K562 (cell line): ENCODE results near the gene AMDHD2. TPM values are rescaled to one million over a fixed set of nuclear protein-coding genes. Genes with fewer than 3 reads are reported as not detected.
A peak's percentile ranks its signal among the peaks of the same experiment; 100 is the strongest.

Experiments used
- ATAC-seq: fragments of 200-7000 bp; cut with Tn5 transposase; 3 replicates; pipeline ENCODE4 v1.9.1; 2020; ENCODE audit warnings: moderate library complexity
- BruUV-seq: library from RNA; stranded (reverse); fragments of 400-500 nt; replicated peaks from 2 replicates; lab custom pipeline; 2021; lab: Mats Ljungman, UMichigan
- CTCF ChIA-PET: fragments of 300-600 bp; formaldehyde crosslinking; extraction: SDS; loops from one replicate; lab custom pipeline; 2021; ENCODE audit warnings: low intra/inter-chr PET ratio; lab: Yijun Ruan, JAX
- POLR2A ChIA-PET: fragments of 300-600, 350-650 bp; sonication (Branson Sonifier 250); formaldehyde crosslinking; extraction: SDS; loops from one replicate; lab custom pipeline; 2021; ENCODE audit warnings: antibody characterized with exemption, inconsistent platforms; lab: Yijun Ruan, JAX
- DNase-seq, 4 experiments: peaks; one replicate each; pipeline versions ENCODE4 v3.0.0 to v3.0.0-alpha.2; 2011 to 2018; ENCODE audit warnings: low spot score in 3 of 4, mixed read lengths in 3 of 4; ENCODE audit errors: extremely low read depth in 1 of 4
- FAIRE-seq: peaks from 2 replicates; lab custom pipeline; 2011; peaks lifted over from hg19 to GRCh38; lab: Jason Lieb, UNC
- H2AFZ ChIP-seq: 2 replicates; pipeline ENCODE4 v1.6.0; 2011; ENCODE audit warnings: low read depth, low read length, control low read depth, inconsistent platforms
- H3K27ac ChIP-seq: fragments of 200-600 bp; 3 replicates; pipeline ENCODE4 v1.8.0; 2011; ENCODE audit warnings: low read depth, mild to moderate bottlenecking, control low read depth, inconsistent platforms, low read length, moderate library complexity, mixed read lengths; ENCODE audit errors: extremely low read depth
- H3K27me3 ChIP-seq, 2 experiments: fragments of 300-600 bp in 1 of 2; 2 replicates in 1 of 2; 3 replicates in 1 of 2; pipeline versions ENCODE4 v1.6.0 to v1.8.0; 2011; ENCODE audit warnings: inconsistent platforms in 2 of 2, low read length in 2 of 2, mild to moderate bottlenecking in 1 of 2, mixed read lengths in 1 of 2, moderate library complexity in 1 of 2; ENCODE audit not compliant: control insufficient read depth in 2 of 2, insufficient read depth in 2 of 2
- H3K36me3 ChIP-seq: fragments of 300-600 bp; 3 replicates; pipeline ENCODE4 v1.8.0; 2011; ENCODE audit warnings: mild to moderate bottlenecking, low read length, inconsistent platforms; ENCODE audit not compliant: control insufficient read depth, insufficient read depth
- H3K4me1 ChIP-seq, 2 experiments: fragments of 200-600 bp in 1 of 2; replicated peaks in 1 of 2; 2 replicates in 1 of 2; 3 replicates in 1 of 2; pipeline versions ENCODE4 v1.5.1 to v1.8.0; 2011; ENCODE audit warnings: inconsistent platforms in 2 of 2, low read length in 2 of 2, mild to moderate bottlenecking in 1 of 2, mixed read lengths in 1 of 2, moderate library complexity in 1 of 2; ENCODE audit not compliant: control insufficient read depth in 2 of 2, insufficient read depth in 2 of 2
- H3K4me2 ChIP-seq: 2 replicates; pipeline ENCODE4 v1.6.1; 2011; ENCODE audit warnings: low read length, control low read depth, inconsistent platforms, mixed read lengths; ENCODE audit not compliant: insufficient read depth
- H3K4me3 ChIP-seq: fragments of 200-600 bp; sonication (generic), shearing (Covaris generic); 2 replicates; pipeline ENCODE4 v1.5.1; 2016; ENCODE audit warnings: control low read depth, inconsistent platforms
- H3K79me2 ChIP-seq: fragments of 200-600 bp; 3 replicates; pipeline ENCODE4 v1.8.0; 2011; ENCODE audit warnings: low read length, inconsistent platforms; ENCODE audit not compliant: control insufficient read depth, insufficient read depth
- H3K9ac ChIP-seq, 2 experiments: 2 replicates each; pipeline versions ENCODE4 v1.6.0 to v1.6.1; 2011; ENCODE audit warnings: low read depth in 2 of 2, low read length in 2 of 2, control low read depth in 1 of 2, inconsistent platforms in 1 of 2, mild to moderate bottlenecking in 1 of 2, mixed read lengths in 1 of 2; ENCODE audit not compliant: insufficient read depth in 1 of 2
- H3K9me1 ChIP-seq: one replicate; pipeline ENCODE4 v1.6.0; 2011; ENCODE audit warnings: inconsistent platforms, mild to moderate bottlenecking, low read length, moderate library complexity; ENCODE audit not compliant: control insufficient read depth, insufficient read depth
- H3K9me3 ChIP-seq: replicated peaks from 2 replicates; pipeline ENCODE4 v1.5.1; 2011; ENCODE audit warnings: low read depth, low read length, inconsistent platforms; ENCODE audit not compliant: control insufficient read depth, insufficient read depth
- H4K20me1 ChIP-seq: replicated peaks from 2 replicates; pipeline ENCODE4 v1.6.1; 2011; ENCODE audit warnings: low read length, inconsistent platforms, mixed read lengths; ENCODE audit not compliant: control insufficient read depth, insufficient read depth
- ELF4 ChIP-seq: fragments of 450-650 bp; formaldehyde crosslinking; IDR thresholded peaks from 2 replicates; pipeline ENCODE4 v1.4.0; 2022; ENCODE audit warnings: missing genetic modification characterization
- ETV1 ChIP-seq: fragments of 450-650 bp; conservative IDR thresholded peaks from 2 replicates; pipeline ENCODE4 v1.6.1; 2016; ENCODE audit warnings: missing genetic modification characterization, control low read depth, low read depth, missing compliant biosample characterization
- EWSR1 ChIP-seq: fragments of 450-650 bp; IDR thresholded peaks from 2 replicates; pipeline ENCODE4 v1.6.1; 2018; ENCODE audit warnings: borderline replicate concordance, mild to moderate bottlenecking, low read depth, moderate library complexity; ENCODE audit not compliant: partially characterized antibody
- FOXK1 ChIP-seq: sonication (generic); formaldehyde crosslinking; IDR thresholded peaks from 2 replicates; pipeline ENCODE4 v1.8.0; 2022; ENCODE audit warnings: missing genetic modification reagents, mild to moderate bottlenecking, borderline replicate concordance
- KAT2B ChIP-seq: IDR thresholded peaks from one replicate; pipeline ENCODE4 v1.6.1; 2012; ENCODE audit warnings: low read depth, mild to moderate bottlenecking, control low read depth, inconsistent platforms, low read length, moderate library complexity
- LARP7 ChIP-seq: fragments of 450-650 bp; IDR thresholded peaks from 2 replicates; pipeline ENCODE4 v1.6.1; 2016
- RBM14 ChIP-seq: fragments of 200-400 bp; formaldehyde crosslinking; IDR thresholded peaks from 2 replicates; pipeline ENCODE4 v1.6.1; 2018; ENCODE audit warnings: low read depth, mild to moderate bottlenecking, low read length, moderate library complexity, borderline replicate concordance; ENCODE audit not compliant: insufficient read depth
- ZNF766 ChIP-seq: fragments of 200-800 bp; sonication (Bioruptor generic); conservative IDR thresholded peaks from 2 replicates; pipeline ENCODE4 v1.6.1; 2016; ENCODE audit warnings: missing genetic modification characterization, missing compliant biosample characterization
- WGBS: fragments of 100-300 bp; shearing (Covaris generic); methylation state at CpG from one replicate; pipeline ENCODE4 v1.1.6; 2016; ENCODE audit warnings: low coverage, mixed read lengths; ENCODE audit not compliant: insufficient coverage; ENCODE audit errors: missing lambda C conversion rate; 5-methylcytosine and 5-hydroxymethylcytosine counted together
- in situ Hi-C: fragments of 300-500 bp; cut with MboI; formaldehyde crosslinking; loops from 4 replicates; pipeline ENCODE4 v1.15.0; 2018; ENCODE audit warnings: inconsistent platforms, mixed read lengths
- intact Hi-C: fragments of 100-400 bp; cut with micrococcal nuclease; formaldehyde crosslinking; loops from 2 replicates; pipeline ENCODE4 v1.14.2; 2022
- polyA plus RNA-seq, 8 experiments: library from polyadenylated mRNA; depleted of rRNA in 4 of 8; stranded (reverse) in 5 of 8; unstranded in 3 of 8; fragments of >200 nt; fragmentation: Nextera tagmentation in 2 of 8; fragmentation: Illumina TruSeq in 1 of 8; extraction: Ambion mirVana in 2 of 8; extraction: Trizol in 1 of 8; gene quantifications; 2 replicates each; pipeline versions ENCODE4 v1.2.1 to v1.2.3, GENCODE V29; 2011 to 2014; ENCODE audit warnings: inconsistent platforms in 1 of 8, missing spikeins in 1 of 8
- total RNA-seq, 7 experiments: library from RNA; depleted of rRNA in 6 of 7; stranded (reverse); fragments of >200 nt in 6 of 7; fragmentation: Illumina TruSeq in 2 of 7; extraction: Trizol in 2 of 7; gene quantifications; 2 replicates each; pipeline versions ENCODE4 v1.2.1 to v1.2.3, GENCODE V29; 2011 to 2021; ENCODE audit warnings: low replicate concordance in 1 of 7
- TF ChIP-seq, protein P1 (sequence below): fragments of 450-650 bp; IDR thresholded peaks from 2 replicates; pipeline ENCODE4 v1.6.1; 2017; ENCODE audit warnings: mild to moderate bottlenecking, moderate library complexity
- TF ChIP-seq, protein P2 (sequence below), 2 experiments: fragments of 450-650 bp; IDR thresholded peaks; 2 replicates each; pipeline ENCODE4 v1.6.1; 2016; ENCODE audit warnings: mild to moderate bottlenecking in 2 of 2, borderline replicate concordance in 1 of 2, low read depth in 1 of 2, moderate library complexity in 1 of 2

The AMDHD2 gene
- total and polyA plus RNA-seq, 9 of the 15 experiments (the other 6 are each of a cell fraction or from before 2014, with no cell fraction given) = 0.38 to 56.9 (median 18.3) TPM; not detected in 1

DNA sequence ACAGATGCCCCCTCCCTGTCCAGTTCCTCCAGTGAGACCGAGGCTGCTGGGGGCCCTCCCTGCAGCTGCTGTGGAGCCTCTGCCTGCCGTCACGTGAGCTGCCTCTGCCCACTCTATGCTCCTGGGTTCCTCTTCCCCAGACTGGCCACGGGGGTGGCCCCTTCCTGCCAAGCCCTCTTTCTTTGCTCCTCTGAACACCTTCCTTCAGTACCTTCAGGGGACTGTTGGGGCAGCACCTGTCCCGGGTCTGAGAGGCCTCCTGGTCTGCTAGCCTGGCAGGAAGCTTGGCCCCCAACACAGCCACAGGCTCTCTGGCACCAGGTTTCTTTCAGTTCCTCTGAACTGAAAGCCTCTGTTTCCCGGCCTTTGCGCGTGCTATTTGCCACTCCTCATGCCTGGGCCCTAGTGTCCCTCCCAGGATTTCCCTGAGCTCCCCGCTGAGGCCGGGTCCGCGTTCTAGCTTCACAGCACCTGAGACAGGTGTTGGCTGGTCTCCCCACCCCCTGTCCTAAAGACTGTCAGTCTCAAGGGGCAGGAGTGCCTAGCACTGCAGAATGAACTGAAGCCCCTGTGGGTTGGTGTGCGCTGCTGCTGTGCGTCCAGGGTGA is 13.0 kb upstream of the AMDHD2 start (continued):
- no peak for TF ChIP-seq RBM14

DNA sequence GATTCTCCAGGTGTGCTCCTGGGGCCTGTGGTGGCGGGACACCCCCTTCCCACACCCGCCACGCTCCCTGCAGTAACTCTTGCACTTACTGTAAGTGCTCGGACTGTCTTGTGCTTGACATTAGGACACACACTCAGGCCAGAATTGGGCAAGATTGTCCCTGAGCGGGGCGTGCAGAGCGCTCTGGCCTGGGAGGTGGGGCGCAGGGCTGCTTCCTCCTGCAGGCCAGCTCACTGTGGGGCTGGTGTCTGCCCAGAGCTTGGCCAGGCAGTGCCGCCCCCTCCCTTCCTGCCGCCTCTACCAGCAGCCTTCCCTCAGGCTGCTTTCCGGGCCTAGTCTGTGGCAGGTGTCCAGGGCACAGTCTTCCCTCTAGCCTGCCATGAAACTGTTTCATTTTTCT is 12.5 kb upstream of the AMDHD2 start:
- no peak for ATAC-seq
- H3K9me1 ChIP-seq = no peaks in the 10 kb centered on the region
- H4K20me1 ChIP-seq = 0 out of 2 replicates have a peak, but pooled peaks cover 3% of the 10 kb centered on the region
- DNase-seq = no peak
- in situ Hi-C loops (no loop called here), intact Hi-C loops (loop anchor here (10.0 kb wide), 1 partner anchor 163 kb away; the partner anchor contains the start of gene ABCA3)
- no peak overlapping the region for H3K27ac ChIP-seq
- H3K27me3 ChIP-seq = no peaks in the 10 kb centered on the region
- H3K4me3 ChIP-seq = no peak overlapping the region
- H3K9me3 ChIP-seq = no peaks in the 10 kb centered on the region
- POLR2A ChIA-PET = interaction anchor here (0.6 kb wide), 1 partner anchor 1394 kb away, joined by 3 read pairs; no protein-coding TSS in a partner anchor
- H2AFZ ChIP-seq = no peak overlapping the region
- no peak for FAIRE-seq
- H3K9ac ChIP-seq = peak overlapping the region in 1 of 2 experiments; percentile 66; a peak in 1 of 4 replicates
- no peaks in the 10 kb centered on the region; the same call in 2 of the 3 replicates for H3K79me2 ChIP-seq
- peaks cover 11% of the 10 kb centered on the region; the same call in 1 of the 3 replicates for H3K36me3 ChIP-seq
- no TSS peak for BruUV-seq
- 92% methylated on average over 10 of the region's 11 CpGs for WGBS
- peaks cover 26 to 56% of the 10 kb centered on the region in 2 experiments for H3K4me1 ChIP-seq
- CTCF ChIA-PET = no interaction called here
- no peak overlapping the region for H3K4me2 ChIP-seq
- TF ChIP-seq, protein P1, sequence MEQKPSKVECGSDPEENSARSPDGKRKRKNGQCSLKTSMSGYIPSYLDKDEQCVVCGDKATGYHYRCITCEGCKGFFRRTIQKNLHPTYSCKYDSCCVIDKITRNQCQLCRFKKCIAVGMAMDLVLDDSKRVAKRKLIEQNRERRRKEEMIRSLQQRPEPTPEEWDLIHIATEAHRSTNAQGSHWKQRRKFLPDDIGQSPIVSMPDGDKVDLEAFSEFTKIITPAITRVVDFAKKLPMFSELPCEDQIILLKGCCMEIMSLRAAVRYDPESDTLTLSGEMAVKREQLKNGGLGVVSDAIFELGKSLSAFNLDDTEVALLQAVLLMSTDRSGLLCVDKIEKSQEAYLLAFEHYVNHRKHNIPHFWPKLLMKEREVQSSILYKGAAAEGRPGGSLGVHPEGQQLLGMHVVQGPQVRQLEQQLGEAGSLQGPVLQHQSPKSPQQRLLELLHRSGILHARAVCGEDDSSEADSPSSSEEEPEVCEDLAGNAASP = no peak
- TF ChIP-seq EWSR1 (no peak), ETV1 (tag) (no peak), ELF4 (CRISPR knock-in tag) (no peak), LARP7 (no peak), ZNF766 (no peak), FOXK1 (no peak), KAT2B (no peak)
- TF ChIP-seq, protein P2, sequence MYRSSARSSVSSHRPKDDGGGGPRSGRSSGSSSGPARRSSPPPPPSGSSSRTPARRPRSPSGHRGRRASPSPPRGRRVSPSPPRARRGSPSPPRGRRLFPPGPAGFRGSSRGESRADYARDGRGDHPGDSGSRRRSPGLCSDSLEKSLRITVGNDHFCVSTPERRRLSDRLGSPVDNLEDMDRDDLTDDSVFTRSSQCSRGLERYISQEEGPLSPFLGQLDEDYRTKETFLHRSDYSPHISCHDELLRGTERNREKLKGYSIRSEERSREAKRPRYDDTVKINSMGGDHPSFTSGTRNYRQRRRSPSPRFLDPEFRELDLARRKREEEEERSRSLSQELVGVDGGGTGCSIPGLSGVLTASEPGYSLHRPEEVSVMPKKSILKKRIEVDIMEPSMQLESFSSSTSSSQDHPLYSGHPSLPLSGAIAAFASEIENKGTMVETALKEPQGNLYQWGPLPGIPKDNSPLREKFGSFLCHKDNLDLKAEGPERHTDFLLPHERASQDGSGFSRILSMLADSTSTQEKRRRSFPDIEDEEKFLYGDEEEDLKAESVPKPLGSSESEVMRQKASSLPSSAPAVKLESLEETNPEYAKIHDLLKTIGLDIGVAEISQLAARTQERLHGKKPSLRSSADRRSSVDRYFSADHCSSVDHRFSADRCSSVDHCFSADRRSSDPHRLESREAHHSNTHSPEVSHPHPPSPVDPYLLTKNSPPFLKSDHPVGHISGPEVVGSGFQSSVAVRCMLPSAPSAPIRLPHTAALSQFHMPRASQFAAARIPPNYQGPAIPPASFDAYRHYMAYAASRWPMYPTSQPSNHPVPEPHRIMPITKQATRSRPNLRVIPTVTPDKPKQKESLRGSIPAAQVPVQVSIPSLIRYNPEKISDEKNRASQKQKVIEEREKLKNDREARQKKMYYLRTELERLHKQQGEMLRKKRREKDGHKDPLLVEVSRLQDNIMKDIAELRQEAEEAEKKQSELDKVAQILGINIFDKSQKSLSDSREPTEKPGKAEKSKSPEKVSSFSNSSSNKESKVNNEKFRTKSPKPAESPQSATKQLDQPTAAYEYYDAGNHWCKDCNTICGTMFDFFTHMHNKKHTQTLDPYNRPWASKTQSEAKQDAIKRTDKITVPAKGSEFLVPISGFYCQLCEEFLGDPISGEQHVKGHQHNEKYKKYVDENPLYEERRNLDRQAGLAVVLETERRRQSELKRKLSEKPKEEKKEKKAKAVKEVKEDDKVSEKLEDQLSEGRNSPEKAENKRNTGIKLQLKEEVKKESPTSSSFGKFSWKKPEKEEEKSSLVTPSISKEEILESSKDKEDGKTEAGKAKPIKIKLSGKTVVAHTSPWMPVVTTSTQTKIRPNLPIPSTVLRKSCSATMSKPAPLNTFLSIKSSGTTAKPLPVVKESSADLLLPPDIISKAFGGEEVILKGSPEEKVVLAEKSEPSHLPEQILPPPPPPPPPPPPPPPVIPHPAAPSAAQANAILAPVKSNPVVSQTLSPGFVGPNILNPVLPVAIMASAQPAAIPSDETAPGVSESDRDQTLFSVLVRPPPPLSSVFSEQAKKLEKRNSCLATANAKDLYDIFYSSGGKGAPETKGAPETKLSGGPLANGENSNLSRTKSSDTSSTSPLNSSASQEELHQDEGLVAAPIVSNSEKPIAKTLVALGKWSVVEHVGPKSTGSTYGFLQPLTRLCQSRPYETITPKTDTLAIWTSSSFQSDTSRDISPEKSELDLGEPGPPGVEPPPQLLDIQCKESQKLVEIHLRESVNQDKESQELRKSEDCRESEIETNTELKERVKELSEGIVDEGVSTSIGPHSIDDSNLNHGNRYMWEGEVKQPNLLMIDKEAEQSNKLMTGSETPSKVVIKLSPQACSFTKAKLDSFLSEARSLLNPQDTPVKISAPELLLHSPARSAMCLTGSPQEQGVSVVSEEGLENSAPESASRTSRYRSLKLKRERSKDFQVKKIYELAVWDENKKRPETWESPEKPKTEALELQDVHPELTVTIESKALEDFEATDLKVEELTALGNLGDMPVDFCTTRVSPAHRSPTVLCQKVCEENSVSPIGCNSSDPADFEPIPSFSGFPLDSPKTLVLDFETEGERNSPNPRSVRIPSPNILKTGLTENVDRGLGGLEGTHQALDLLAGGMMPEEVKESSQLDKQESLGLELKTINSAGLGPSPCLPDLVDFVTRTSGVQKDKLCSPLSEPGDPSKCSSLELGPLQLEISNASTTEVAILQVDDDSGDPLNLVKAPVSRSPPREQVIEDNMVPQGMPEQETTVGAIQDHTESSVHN (IDR thresholded peaks at IDR 0.05; ENCODE audit: borderline replicate concordance in 1 of 2, low read depth in 1 of 2) = no peak
